Left ventricle myocardium superior (tissue), 1 donor: ENCODE measurements around the gene PPP2R2C. TPM values are rescaled to one million over a fixed set of nuclear protein-coding genes. Genes with fewer than 3 reads are reported as not detected.

Experiments
- ATAC-seq: fragments of 200-7000 bp; cut with Tn5 transposase; one replicate; pipeline ENCODE4 v1.9.1; 2020; ENCODE audit warnings: mild to moderate bottlenecking, moderate library complexity
- DNase-seq: peaks from one replicate; pipeline ENCODE4 v3.0.0-alpha.2; 2020
- intact Hi-C: fragments of 100-400 bp; cut with micrococcal nuclease; formaldehyde crosslinking; loops from one replicate; pipeline ENCODE4 v1.11.0; 2022
- total RNA-seq: library from RNA; stranded (reverse); fragmentation: NEBNext Ultra II Directional; extraction: Animal tissue kit (Norgen Biotek cat#: 25700); gene quantifications from one replicate; pipeline ENCODE4 v1.2.1, GENCODE V29; 2021
- donor health status: DM: no; HTN: yes; CAD: no; lungs with severe emphysema.

Gene PPP2R2C
- total RNA-seq, 1 donor from 2014 or later: 8.6 TPM

- intact Hi-C loops: no loop called here
- DNase-seq (no peak), ATAC-seq (peak; percentile 17)
Observed at GRCh38 chr4:6416518-6417286, 55.7 kb downstream of the PPP2R2C start.

- ATAC-seq (no peak), DNase-seq (no peak)
- intact Hi-C loops: no loop called here
Observed at GRCh38 chr4:6415031-6415705, 57.2 kb downstream of the PPP2R2C start.

- DNase-seq (no peak), ATAC-seq (no peak)
- intact Hi-C loops: no loop called here
Observed at GRCh38 chr4:6414578-6414977, 57.8 kb downstream of the PPP2R2C start.

- intact Hi-C loops: no loop called here
- ATAC-seq: no peak
- DNase-seq: no peak
Observed at GRCh38 chr4:6410664-6411063, 61.8 kb downstream of the PPP2R2C start.

GRCh38 chr4:6410068-6410467 is 62.3 kb downstream of the PPP2R2C start:
- DNase-seq (no peak), ATAC-seq (no peak)
- intact Hi-C loops: no loop called here

GRCh38 chr4:6409381-6409780 is 63.0 kb downstream of the PPP2R2C start:
- ATAC-seq: no peak
- DNase-seq: no peak
- intact Hi-C loops: no loop called here

- ATAC-seq: no peak
- intact Hi-C loops: no loop called here
- DNase-seq: no peak
Observed at GRCh38 chr4:6408263-6408662, 64.2 kb downstream of the PPP2R2C start.

GRCh38 chr4:6405397-6405706 is 67.1 kb downstream of the PPP2R2C start:
- ATAC-seq: no peak
- DNase-seq: peak; percentile 3
- intact Hi-C loops: no loop called here

GRCh38 chr4:6404611-6405396 is 67.6 kb downstream of the PPP2R2C start:
- DNase-seq: peak; percentile 12
- intact Hi-C loops: no loop called here
- no peak for ATAC-seq

GRCh38 chr4:6403400-6403685 is 69.1 kb downstream of the PPP2R2C start:
- no peak for ATAC-seq
- DNase-seq: peak; percentile 19
- intact Hi-C loops: no loop called here

- peak; percentile 18 for ATAC-seq
- peak; percentile 17 for DNase-seq
- intact Hi-C loops: no loop called here
Observed at GRCh38 chr4:6402566-6403399, 69.6 kb downstream of the PPP2R2C start.

GRCh38 chr4:6401797-6402196 is 70.6 kb downstream of the PPP2R2C start:
- intact Hi-C loops: no loop called here
- peak; percentile 4 for DNase-seq
- no peak for ATAC-seq

GRCh38 chr4:6396696-6397236 is 75.6 kb downstream of the PPP2R2C start:
- no peak for DNase-seq
- intact Hi-C loops: no loop called here
- no peak for ATAC-seq

- peak; percentile 27 for DNase-seq
- no peak for ATAC-seq
- intact Hi-C loops: no loop called here
Observed at GRCh38 chr4:6395466-6396228, 76.8 kb downstream of the PPP2R2C start.

GRCh38 chr4:6394671-6395081 is 77.7 kb downstream of the PPP2R2C start:
- DNase-seq: peak; percentile 20
- intact Hi-C loops: no loop called here
- ATAC-seq: no peak

GRCh38 chr4:6393544-6394475 is 78.6 kb downstream of the PPP2R2C start:
- DNase-seq (peak; percentile 19), ATAC-seq (no peak)
- intact Hi-C loops: no loop called here

GRCh38 chr4:6393066-6393465 is 79.3 kb downstream of the PPP2R2C start:
- DNase-seq: no peak
- intact Hi-C loops: no loop called here

GRCh38 chr4:6392407-6392806 is 80.0 kb downstream of the PPP2R2C start:
- DNase-seq (peak; percentile 14), ATAC-seq (no peak)
- intact Hi-C loops: no loop called here

More at GRCh38 chr4:6393066-6393465, 79.3 kb downstream of the PPP2R2C start:
- no peak for ATAC-seq
